ENCODE results near the gene JMJD6. TPM values are rescaled to one million over a fixed set of nuclear protein-coding genes. Genes with fewer than 3 reads are reported as not detected.

Gene JMJD6
- total RNA-seq, 1 experiment from 2014 or later = 28.9 TPM

- Histone ChIP-seq H2BK20ac (ENCODE audit: low read depth, low read length, poor library complexity, severe bottlenecking) (no peak overlapping the region), H2AFZ (ENCODE audit: low read length) (no peak overlapping the region), H3K23me2 (ENCODE audit: insufficient read length, low read depth, low read length, poor library complexity, severe bottlenecking) (peaks cover 4% of the 10 kb centered on the region), H3K9ac (ENCODE audit: extremely low read depth, insufficient read length, low read length) (peak overlapping the region; percentile 80), H3K23ac (ENCODE audit: insufficient read length, low read depth, low read length) (no peak overlapping the region), H3K14ac (ENCODE audit: insufficient read depth, low read length) (no peak overlapping the region; the same call in 1 of the 2 replicates), H2BK12ac (ENCODE audit: insufficient read length, low read depth, low read length) (no peak overlapping the region), H4K20me1 (ENCODE audit: control insufficient read depth, insufficient read depth, insufficient read length) (peaks cover 2% of the 10 kb centered on the region), H3K79me1 (ENCODE audit: insufficient read depth, low read depth, low read length, poor library complexity, severe bottlenecking) (no peaks in the 10 kb centered on the region), H3K4ac (ENCODE audit: low read depth, low read length) (no peak overlapping the region), H2BK120ac (ENCODE audit: low read depth, low read length, poor library complexity, severe bottlenecking) (no peak overlapping the region), H2BK5ac (ENCODE audit: insufficient read length, low read length) (no peak overlapping the region), H3T11ph (ENCODE audit: low read length) (no peak overlapping the region), H4K8ac (replicated peaks; ENCODE audit: insufficient read length, low read depth, low read length) (no peak overlapping the region), H3K56ac (ENCODE audit: insufficient read length, low read depth, low read length) (no peak overlapping the region), H4K5ac (ENCODE audit: insufficient read length, low read depth, low read length) (no peak overlapping the region), H3K4me1 (ENCODE audit: insufficient read depth, low read length) (peaks cover 5% of the 10 kb centered on the region), H3K18ac (ENCODE audit: insufficient read length, low read depth, low read length) (no peak overlapping the region), H2BK15ac (ENCODE audit: low read depth, low read length) (no peak overlapping the region), H3K9me3 (ENCODE audit: control insufficient read depth, low read depth, low read length) (no peaks in the 10 kb centered on the region), H3K79me2 (ENCODE audit: insufficient read depth, low read length) (no peaks in the 10 kb centered on the region), H4K91ac (ENCODE audit: insufficient read length, low read depth, low read length) (no peak overlapping the region), H3K27me3 (ENCODE audit: insufficient read depth, low read length) (no peaks in the 10 kb centered on the region), H3K27ac (ENCODE audit: insufficient read length, low read depth, low read length) (no peak overlapping the region), H3K4me2 (ENCODE audit: insufficient read depth, insufficient read length, low read length) (peak overlapping the region; percentile 96), H2AK5ac (ENCODE audit: insufficient read length, low read length) (no peak overlapping the region)
- peak overlapping the region in 2 of 3 experiments; percentile 91 to 95; a peak in 3 of 7 replicates for H3K27ac Mint-ChIP-seq
- no peaks in the 10 kb centered on the region for H3K36me3 Mint-ChIP-seq (ENCODE audit: insufficient read depth in 1 of 3, low read depth in 3 of 3)
- no CpG with 5 or more reads among the region's 13 CpGs for WGBS (ENCODE audit: extremely low coverage, insufficient read length, low lambda C conversion rate)
- H3K4me3 Mint-ChIP-seq = peak overlapping the region; percentile 87 to 92
- no peak for DNase-seq
- H3K4me1 Mint-ChIP-seq = peaks cover 18 to 26% of the 10 kb centered on the region in 2 experiments
- no peak for TF ChIP-seq CTCF (conservative IDR thresholded peaks at IDR 0.05)
- H3K9me3 Mint-ChIP-seq = no peaks in the 10 kb centered on the region
- H3K27me3 Mint-ChIP-seq (ENCODE audit: low read depth) = no peaks in the 10 kb centered on the region; the same call in 1 of the 2 replicates
Observed at GRCh38 chr17:76672270-76672851, 54.0 kb downstream of the JMJD6 start.

Data from H9 (cell line).